H1 (cell line): ENCODE data around the gene EHHADH. TPM values are rescaled to one million over a fixed set of nuclear protein-coding genes. Genes with fewer than 3 reads are reported as not detected.
A peak's percentile ranks its signal among the peaks of the same experiment; 100 is the strongest.

Source experiments
- CTCF ChIA-PET: fragments of 300-600 bp; sonication (Branson Sonifier 250); formaldehyde crosslinking; loops from one replicate; lab custom pipeline; 2021; ENCODE audit not compliant: partially characterized antibody; lab: Charles Lee
- POLR2A ChIA-PET: fragments of 300-600 bp; sonication (Branson Sonifier 250); formaldehyde crosslinking; loops from one replicate; lab custom pipeline; 2021; ENCODE audit warnings: inconsistent platforms; ENCODE audit not compliant: partially characterized antibody; lab: Charles Lee
- DNase-seq, 2 experiments: peaks; one replicate each; pipeline versions ENCODE4 v3.0.0 to v3.0.0-alpha.2; 2010 to 2022; ENCODE audit warnings: low spot score in 2 of 2, low read depth in 1 of 2, mixed read lengths in 1 of 2
- FAIRE-seq: peaks from 2 replicates; lab custom pipeline; 2011; peaks lifted over from hg19 to GRCh38; lab: Jason Lieb, UNC
- H2AFZ ChIP-seq: 2 replicates; pipeline ENCODE4 v1.8.1; 2012; ENCODE audit warnings: low read length, inconsistent platforms
- H2AK5ac ChIP-seq: 2 replicates; pipeline ENCODE4 v1.6.1; 2013; ENCODE audit warnings: low read depth, low read length
- H2BK120ac ChIP-seq: replicated peaks from 2 replicates; pipeline ENCODE3; 2013; ENCODE audit warnings: low read depth, low read length, inconsistent platforms
- H2BK12ac ChIP-seq: 2 replicates; pipeline ENCODE4 v1.6.1; 2013; ENCODE audit warnings: low read depth, low read length
- H2BK15ac ChIP-seq: 2 replicates; pipeline ENCODE4 v1.6.1; 2013; ENCODE audit warnings: low read length
- H2BK20ac ChIP-seq: 2 replicates; pipeline ENCODE4 v1.6.1; 2013; ENCODE audit warnings: low read length
- H2BK5ac ChIP-seq: 2 replicates; pipeline ENCODE4 v1.6.1; 2013; ENCODE audit warnings: low read depth, low read length
- H3K14ac ChIP-seq: 2 replicates; pipeline ENCODE4 v1.6.1; 2013; ENCODE audit warnings: inconsistent platforms; ENCODE audit not compliant: insufficient read length
- H3K18ac ChIP-seq: 2 replicates; pipeline ENCODE4 v1.6.1; 2013; ENCODE audit warnings: low read length; ENCODE audit errors: extremely low read depth
- H3K23ac ChIP-seq: 2 replicates; pipeline ENCODE4 v1.6.1; 2013; ENCODE audit warnings: inconsistent platforms; ENCODE audit not compliant: insufficient read length
- H3K23me2 ChIP-seq: 2 replicates; pipeline ENCODE4 v1.6.1; 2013; ENCODE audit warnings: low read depth, low read length
- H3K27ac ChIP-seq: 2 replicates; pipeline ENCODE4 v1.6.1; 2011; ENCODE audit warnings: low read depth, low read length, inconsistent platforms
- H3K27me3 ChIP-seq, 4 experiments: replicated peaks in 1 of 4; 1 replicate in 1 of 4; 2 replicates in 3 of 4; pipeline versions ENCODE4 v1.6.1 to v1.8.1; 2011 to 2013; ENCODE audit warnings: low read length in 3 of 4, mild to moderate bottlenecking in 3 of 4, inconsistent platforms in 2 of 4, mixed read lengths in 2 of 4, moderate library complexity in 1 of 4; ENCODE audit not compliant: control insufficient read depth in 3 of 4, insufficient read depth in 3 of 4; ENCODE audit errors: extremely low read depth in 1 of 4
- H3K36me3 ChIP-seq, 4 experiments: 2 replicates each; pipeline versions ENCODE4 v1.6.1 to v1.8.1; 2011 to 2013; ENCODE audit warnings: mild to moderate bottlenecking in 4 of 4, low read length in 3 of 4, moderate library complexity in 2 of 4, control low read depth in 1 of 4, inconsistent platforms in 1 of 4; ENCODE audit not compliant: insufficient read depth in 4 of 4, control insufficient read depth in 2 of 4
- H3K4ac ChIP-seq: replicated peaks from 2 replicates; pipeline ENCODE3; 2013; ENCODE audit warnings: low read length, low read depth, mixed read lengths, inconsistent platforms; ENCODE audit not compliant: insufficient read length
- H3K4me1 ChIP-seq, 4 experiments: replicated peaks in 1 of 4; 1 replicate in 1 of 4; 2 replicates in 3 of 4; pipeline versions ENCODE4 v1.6.1 to v1.8.1; 2011 to 2013; ENCODE audit warnings: low read length in 3 of 4, inconsistent platforms in 2 of 4, mixed read lengths in 1 of 4; ENCODE audit not compliant: insufficient read depth in 4 of 4, control insufficient read depth in 3 of 4
- H3K4me2 ChIP-seq, 2 experiments: 2 replicates each; pipeline versions ENCODE4 v1.6.1 to v1.8.1; 2011 to 2013; ENCODE audit warnings: low read depth in 2 of 2, low read length in 2 of 2, control low read depth in 1 of 2, inconsistent platforms in 1 of 2, mild to moderate bottlenecking in 1 of 2; ENCODE audit not compliant: insufficient read depth in 1 of 2
- H3K4me3 ChIP-seq, 4 experiments: fragments of 200-600, 300-600 bp in 1 of 4; sonication (generic), shearing (Covaris generic), sonication (Bioruptor Twin) in 1 of 4; 2 replicates each; pipeline versions ENCODE4 v1.5.1 to v1.8.1; 2011 to 2016; ENCODE audit warnings: low read length in 4 of 4, low read depth in 3 of 4, control low read depth in 2 of 4, inconsistent platforms in 2 of 4, mild to moderate bottlenecking in 2 of 4, mixed read lengths in 1 of 4, moderate library complexity in 1 of 4; ENCODE audit not compliant: insufficient read depth in 2 of 4; ENCODE audit errors: extremely low read depth in 1 of 4
- H3K56ac ChIP-seq: replicated peaks from 2 replicates; pipeline ENCODE3; 2013; ENCODE audit warnings: low read depth, mild to moderate bottlenecking, mixed read lengths, low read length, inconsistent platforms; ENCODE audit not compliant: insufficient read length
- H3K79me1 ChIP-seq: 2 replicates; pipeline ENCODE4 v1.6.1; 2013; ENCODE audit warnings: low read depth, low read length, control low read depth
- H3K79me2 ChIP-seq, 2 experiments: 2 replicates each; pipeline versions ENCODE4 v1.6.1 to v1.8.1; 2012 to 2013; ENCODE audit warnings: low read length in 2 of 2, mild to moderate bottlenecking in 2 of 2, inconsistent platforms in 1 of 2; ENCODE audit not compliant: insufficient read depth in 2 of 2, control insufficient read depth in 1 of 2
- H3K9ac ChIP-seq, 4 experiments: replicated peaks in 1 of 4; 1 replicate in 1 of 4; 2 replicates in 3 of 4; pipeline versions ENCODE4 v1.6.1 to v1.8.1; 2011 to 2013; ENCODE audit warnings: low read depth in 3 of 4, low read length in 3 of 4, control low read depth in 2 of 4, mild to moderate bottlenecking in 2 of 4, moderate library complexity in 2 of 4, inconsistent platforms in 1 of 4; ENCODE audit errors: extremely low read depth in 1 of 4
- H3K9me3 ChIP-seq, 2 experiments: 2 replicates each; pipeline versions ENCODE4 v1.6.1 to v1.8.1; 2012 to 2013; ENCODE audit warnings: mild to moderate bottlenecking in 2 of 2, moderate library complexity in 2 of 2, control low read depth in 1 of 2, inconsistent platforms in 1 of 2, low read depth in 1 of 2, low read length in 1 of 2, mixed read lengths in 1 of 2; ENCODE audit not compliant: insufficient read depth in 2 of 2
- H4K20me1 ChIP-seq, 2 experiments: replicated peaks in 1 of 2; 2 replicates each; pipeline versions ENCODE3 to v1.8.1; 2011 to 2013; ENCODE audit warnings: inconsistent platforms in 2 of 2, low read length in 2 of 2, mild to moderate bottlenecking in 1 of 2; ENCODE audit not compliant: insufficient read depth in 2 of 2, control insufficient read depth in 1 of 2
- H4K5ac ChIP-seq: 2 replicates; pipeline ENCODE4 v1.6.1; 2013; ENCODE audit warnings: low read length, low read depth, mixed read lengths, inconsistent platforms; ENCODE audit not compliant: insufficient read length
- H4K8ac ChIP-seq: 2 replicates; pipeline ENCODE4 v1.8.0; 2013; ENCODE audit warnings: mild to moderate bottlenecking, moderate library complexity, low read length, inconsistent platforms; ENCODE audit not compliant: insufficient read depth; ENCODE audit errors: extremely low read depth
- H4K91ac ChIP-seq: replicated peaks from 2 replicates; pipeline ENCODE3; 2013; ENCODE audit warnings: low read length, mixed read lengths, inconsistent platforms; ENCODE audit not compliant: insufficient read length
- NRF1 ChIP-seq: IDR thresholded peaks from 2 replicates; pipeline ENCODE4 v1.6.1; 2011; ENCODE audit warnings: mild to moderate bottlenecking, low read depth, low read length, improper control_type of control experiment
- WGBS, 2 experiments: shearing (Covaris generic) in 1 of 2; methylation state at CpG; one replicate each; pipeline versions ENCODE4 v1.1.6 to v1.1.7; 2013 to 2015; ENCODE audit warnings: low lambda C conversion rate in 2 of 2, mixed read lengths in 2 of 2, inconsistent platforms in 1 of 2, low coverage in 1 of 2, missing lambda C conversion rate in 1 of 2; ENCODE audit not compliant: insufficient replicate concordance in 2 of 2, insufficient coverage in 1 of 2, insufficient read length in 1 of 2; ENCODE audit errors: extremely low coverage in 1 of 2, missing lambda C conversion rate in 1 of 2; 5-methylcytosine and 5-hydroxymethylcytosine counted together
- polyA plus RNA-seq, 7 experiments: library from polyadenylated mRNA; depleted of rRNA in 3 of 7; stranded (reverse) in 5 of 7; unstranded in 2 of 7; fragments of >200 nt in 5 of 7; fragments of 200-250 nt in 2 of 7; gene quantifications; 1 replicate in 5 of 7; 2 replicates in 1 of 7; 4 replicates in 1 of 7; pipeline versions ENCODE4 v1.2.1 to v1.2.3, GENCODE V29; 2011 to 2013; ENCODE audit warnings: missing spikeins in 2 of 7, mixed read lengths in 2 of 7
- total RNA-seq: library from RNA; stranded (reverse); fragmentation: NEBNext Ultra II Directional; extraction: Animal tissue kit (Norgen Biotek cat#: 25700); gene quantifications from 2 replicates; pipeline ENCODE4 v1.2.1, GENCODE V29; 2021
- TF ChIP-seq, protein P1 (sequence below): IDR thresholded peaks from 2 replicates; pipeline ENCODE4 v1.6.1; 2011; ENCODE audit warnings: low read length, improper control_type of control experiment

EHHADH gene
- total and polyA plus RNA-seq, 2 of the 8 experiments (the other 6 are each of a cell fraction or from before 2014, with no cell fraction given) = 1.4 to 3.5 TPM

GRCh38 chr3:185157347-185157746, 96.5 kb downstream of the EHHADH start:
- Histone ChIP-seq H2BK120ac (no peak overlapping the region), H2AK5ac (no peak overlapping the region), H3K4me3 (no peak overlapping the region), H3K27ac (no peak overlapping the region), H4K20me1 (peaks cover 0 to 4% of the 10 kb centered on the region in 2 experiments), H2BK15ac (no peak overlapping the region), H3K4ac (no peak overlapping the region), H3K79me1 (no peaks in the 10 kb centered on the region), H4K5ac (no peak overlapping the region), H4K91ac (no peak overlapping the region), H2AFZ (peak overlapping the region; percentile 42; the same call in 1 of the 2 replicates), H3K23me2 (peaks cover 14% of the 10 kb centered on the region), H3K4me1 (peaks cover 4 to 9% (median 6%) of the 10 kb centered on the region in 4 experiments; a peak in 6 of 7 replicates), H3K36me3 (no peaks in the 10 kb centered on the region), H3K14ac (no peak overlapping the region), H3K79me2 (no peaks in the 10 kb centered on the region), H3K9ac (no peak overlapping the region), H3K4me2 (no peak overlapping the region), H2BK20ac (no peak overlapping the region), H3K27me3 (peaks cover 0 to 9% (median 8%) of the 10 kb centered on the region in 4 experiments; a peak in 6 of 7 replicates), H4K8ac (no peak overlapping the region), H2BK12ac (no peak overlapping the region), H3K23ac (no peak overlapping the region), H2BK5ac (no peak overlapping the region), H3K9me3 (no peaks in the 10 kb centered on the region), H3K56ac (no peak overlapping the region), H3K18ac (no peak overlapping the region)
- ChIA-PET POLR2A (interaction anchor here (0.9 kb wide), 1 partner anchor 425 kb away, joined by 4 read pairs; no protein-coding TSS in a partner anchor), CTCF (interaction anchor here (0.8 to 2.2 kb wide), 4 partner anchors 8 to 19 kb away, joined by 3 to 9 read pairs (median 4); no protein-coding TSS in a partner anchor)
- DNase-seq (no peak), FAIRE-seq (no peak)
- TF ChIP-seq NRF1 = no peak
- TF ChIP-seq, protein P1, sequence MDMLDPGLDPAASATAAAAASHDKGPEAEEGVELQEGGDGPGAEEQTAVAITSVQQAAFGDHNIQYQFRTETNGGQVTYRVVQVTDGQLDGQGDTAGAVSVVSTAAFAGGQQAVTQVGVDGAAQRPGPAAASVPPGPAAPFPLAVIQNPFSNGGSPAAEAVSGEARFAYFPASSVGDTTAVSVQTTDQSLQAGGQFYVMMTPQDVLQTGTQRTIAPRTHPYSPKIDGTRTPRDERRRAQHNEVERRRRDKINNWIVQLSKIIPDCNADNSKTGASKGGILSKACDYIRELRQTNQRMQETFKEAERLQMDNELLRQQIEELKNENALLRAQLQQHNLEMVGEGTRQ = 0 out of 2 replicates have a peak, but pooled peaks have one; percentile 31
- WGBS, 2 experiments = 89% methylated on average over 3 of the region's 3 CpGs; no CpG with 5 or more reads in 1 of the 2 experiments
